RPMI7951 (cell line): ENCODE data around the gene FAM81B. TPM values are rescaled to one million over a fixed set of nuclear protein-coding genes. Genes with fewer than 3 reads are reported as not detected.
"Not testable (repeated sequence)": the region's sequence is repeated elsewhere in the genome, so short reads cannot be mapped to it uniquely, and the experiment has no call there.

ENCODE experiments used
- DNase-seq: peaks from one replicate; pipeline ENCODE4 v3.0.0-alpha.2; 2012; ENCODE audit warnings: low read depth
- total RNA-seq: library from RNA; depleted of rRNA; stranded (reverse); fragments of >200 nt; shearing (Covaris generic); gene quantifications from 2 replicates; pipeline ENCODE4 v1.2.3, GENCODE V29; 2014; rRNA removed

The FAM81B gene, protein sequence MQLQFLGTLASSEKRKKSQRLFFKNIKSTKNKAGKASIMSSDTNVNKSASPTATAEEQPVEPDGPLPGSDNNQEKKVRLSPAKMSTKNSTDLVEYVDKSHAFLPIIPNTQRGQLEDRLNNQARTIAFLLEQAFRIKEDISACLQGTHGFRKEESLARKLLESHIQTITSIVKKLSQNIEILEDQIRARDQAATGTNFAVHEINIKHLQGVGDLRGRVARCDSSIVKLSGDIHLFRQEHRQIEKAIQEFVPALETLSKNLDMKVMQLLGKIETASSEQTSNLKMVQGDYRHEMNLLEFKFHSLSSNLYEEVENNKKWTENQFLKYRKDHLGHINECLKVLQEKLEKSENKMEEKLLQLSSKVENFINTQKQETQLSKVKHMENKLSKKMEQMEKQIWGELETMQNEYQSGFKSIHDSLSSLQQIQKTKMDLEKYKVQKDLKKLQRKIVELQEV
- not detected in 2 replicates for total RNA-seq

DNA sequence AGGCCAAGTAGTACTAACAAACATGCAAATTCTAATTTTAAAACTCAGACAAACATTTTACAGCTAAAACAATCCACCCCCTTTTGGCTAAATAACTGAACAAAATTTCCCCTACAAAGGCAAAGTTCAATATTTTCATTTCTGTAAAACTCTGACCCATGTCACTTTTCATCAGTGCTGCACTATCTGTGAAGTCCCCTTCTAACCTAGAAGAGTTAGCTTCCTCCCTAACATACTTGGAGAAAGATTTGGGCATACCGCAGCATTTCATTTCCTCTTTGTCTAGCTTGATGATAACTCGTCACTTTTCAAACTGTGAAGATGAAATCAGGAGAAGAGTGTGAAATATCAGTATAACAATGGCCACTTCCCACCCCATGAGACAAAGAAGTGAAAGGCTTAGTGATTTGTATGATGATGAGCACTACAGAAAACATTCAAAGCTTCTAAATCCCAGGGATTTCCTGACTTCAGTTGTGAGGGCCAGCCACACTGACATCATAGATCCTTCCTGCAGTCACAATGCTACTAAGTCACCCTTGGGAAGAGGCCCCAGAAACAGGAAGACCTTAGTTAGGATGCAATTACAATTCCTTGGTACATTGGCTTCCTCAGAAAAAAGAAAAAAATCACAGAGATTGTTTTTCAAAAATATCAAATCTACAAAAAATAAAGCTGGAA lies at the start of gene FAM81B:
Gene FAM81B (plus strand): TSS at position 555 of the 681 bp plus-strand sequence. CDS start 24 bp downstream, at position 579.
- DNase-seq: no peak

GRCh38 chr5:95341444-95341843 lies 49.7 kb upstream of the FAM81B start:
- DNase-seq: not testable (repeated sequence)

DNA sequence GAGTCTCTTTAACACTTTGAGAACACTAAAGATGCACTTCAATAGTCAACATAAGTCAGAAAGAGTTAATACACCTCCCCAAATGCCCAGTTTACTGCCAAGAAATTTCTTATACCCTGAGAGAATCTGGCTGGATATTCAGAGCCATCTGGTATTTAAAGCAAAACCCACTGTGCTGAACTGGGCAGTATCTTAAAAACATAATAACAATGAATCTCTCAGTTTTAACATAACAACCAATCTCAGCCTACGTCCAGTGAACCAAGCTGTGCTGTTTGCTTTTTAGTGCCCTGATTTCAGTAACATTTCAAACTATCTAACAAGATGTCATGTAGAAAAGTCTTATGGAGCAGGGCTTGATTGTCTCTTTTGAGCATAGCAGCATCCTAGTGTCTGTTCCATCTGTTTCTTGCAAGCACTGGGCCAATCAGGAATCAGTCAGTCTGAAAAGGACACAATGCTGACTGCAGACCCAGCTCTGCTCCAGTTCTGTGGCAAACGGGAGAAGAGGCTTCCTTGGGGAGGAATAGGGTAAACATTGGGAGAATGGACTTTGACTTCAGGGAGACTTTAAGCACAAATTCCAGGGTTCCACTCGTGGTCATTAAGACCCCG lies 43.6 kb upstream of the FAM81B start:
- no peak for DNase-seq

DNA sequence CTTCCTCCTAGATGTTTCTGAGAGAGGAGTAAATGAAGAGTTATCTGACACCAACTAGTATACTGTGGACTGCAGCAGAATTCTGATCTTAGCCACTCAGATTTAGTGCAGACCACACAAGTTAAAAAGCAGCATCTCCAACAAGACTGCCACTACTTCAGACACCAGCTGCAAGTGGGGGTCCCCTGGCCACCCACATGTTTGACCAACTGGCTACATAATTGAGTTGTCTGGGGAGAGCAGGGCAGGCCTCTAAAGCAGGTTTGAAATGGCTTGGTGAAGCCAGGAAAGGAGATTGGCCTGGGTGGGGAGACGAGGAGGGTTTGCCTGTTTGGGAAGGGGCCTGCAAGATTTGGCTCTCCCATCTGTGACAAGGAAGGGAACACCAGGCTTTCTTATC lies 40.5 kb upstream of the FAM81B start:
- no peak for DNase-seq

GRCh38 chr5:95352691-95353090 lies 38.5 kb upstream of the FAM81B start:
- DNase-seq: no peak

- no peak for DNase-seq
Observed at GRCh38 chr5:95358320-95358719, 32.8 kb upstream of the FAM81B start.

GRCh38 chr5:95358848-95359247 lies 32.3 kb upstream of the FAM81B start:
- no peak for DNase-seq

DNA sequence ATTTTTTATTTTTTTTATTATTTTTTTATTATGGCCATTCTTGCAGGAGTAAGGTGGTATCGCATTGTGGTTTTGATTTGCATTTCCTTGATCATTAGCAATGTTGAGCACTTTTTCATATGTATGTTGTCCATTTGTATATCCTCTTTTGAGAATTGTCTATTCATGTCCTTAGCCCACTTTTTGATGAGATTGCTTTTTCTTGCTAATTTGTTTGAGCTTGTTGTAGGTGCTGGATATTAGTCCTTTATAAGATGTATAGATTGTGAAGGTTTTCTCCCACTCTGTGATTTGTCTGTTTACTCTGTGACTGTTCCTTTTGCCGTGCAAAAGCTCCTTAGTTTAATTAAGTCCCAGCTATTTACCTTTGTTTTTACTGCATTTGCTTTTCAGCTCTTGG lies 30.5 kb upstream of the FAM81B start:
- DNase-seq: not testable (repeated sequence)

GRCh38 chr5:95365302-95366095 lies 25.7 kb upstream of the FAM81B start:
- no peak for DNase-seq

- DNase-seq: no peak
Observed at GRCh38 chr5:95369782-95370181, 21.4 kb upstream of the FAM81B start.

- DNase-seq: no peak
Observed at GRCh38 chr5:95374061-95374460, 17.1 kb upstream of the FAM81B start.

GRCh38 chr5:95375591-95375990 lies 15.6 kb upstream of the FAM81B start:
- no peak for DNase-seq

DNA sequence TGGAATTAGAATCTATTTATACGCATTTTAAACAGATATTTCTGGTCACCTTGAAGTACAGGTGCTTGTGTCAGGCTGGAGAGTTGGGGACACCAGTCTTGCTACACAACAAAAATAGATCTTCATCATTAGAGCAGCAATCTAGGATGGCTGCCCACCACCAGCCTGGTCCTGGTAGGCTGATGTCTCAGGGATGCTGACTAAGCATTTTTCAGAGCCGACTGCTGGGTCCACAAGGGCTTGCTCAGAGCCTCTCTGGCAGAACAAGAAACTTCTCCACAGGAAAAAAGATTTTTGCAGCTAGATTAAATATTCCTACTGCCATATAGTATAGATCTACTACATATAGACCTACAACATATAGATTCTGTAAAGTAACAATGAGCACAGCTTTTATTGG lies 12.0 kb upstream of the FAM81B start:
- DNase-seq: no peak

GRCh38 chr5:95380103-95380628 lies 11.0 kb upstream of the FAM81B start:
- DNase-seq: no peak

DNA sequence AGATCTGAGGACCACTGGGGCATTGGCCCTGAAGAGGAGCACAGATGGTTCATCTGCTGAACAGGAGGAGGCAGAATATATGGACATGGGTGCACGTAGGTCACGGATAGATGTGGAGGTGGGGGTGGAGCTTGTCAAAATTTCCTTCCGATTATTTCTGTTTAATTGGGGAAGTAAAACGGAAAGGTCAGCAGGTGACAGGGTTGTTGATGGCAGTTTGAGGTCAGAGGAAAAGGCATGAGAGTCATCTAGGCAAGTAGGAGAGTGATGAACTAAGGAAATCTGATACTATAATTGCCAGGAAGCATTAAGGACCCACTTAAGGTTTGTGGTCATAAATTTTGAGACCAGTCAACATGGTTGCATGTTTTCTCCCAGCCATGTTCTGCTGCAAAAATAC lies 8.4 kb upstream of the FAM81B start:
- peak; percentile 15 for DNase-seq

GRCh38 chr5:95384485-95385213 lies 6.5 kb upstream of the FAM81B start:
- DNase-seq: no peak

DNA sequence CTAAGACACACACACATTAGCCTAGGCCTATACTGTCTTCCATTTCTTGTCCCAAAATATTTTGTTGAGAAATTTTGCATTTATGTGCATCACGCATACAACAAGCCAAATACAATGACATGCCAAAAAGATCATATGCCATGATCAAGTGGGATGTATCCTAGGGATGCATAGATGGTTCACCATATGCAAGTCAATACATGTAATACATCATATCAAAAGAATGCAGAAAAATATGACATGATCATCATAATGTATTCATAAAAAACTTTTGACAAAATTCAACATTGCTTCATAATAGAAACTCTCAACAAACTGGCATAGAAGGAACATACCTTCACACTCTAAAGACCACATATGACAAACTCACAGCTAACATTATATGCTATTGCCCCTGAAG lies 5.8 kb upstream of the FAM81B start:
- DNase-seq: no peak

DNA sequence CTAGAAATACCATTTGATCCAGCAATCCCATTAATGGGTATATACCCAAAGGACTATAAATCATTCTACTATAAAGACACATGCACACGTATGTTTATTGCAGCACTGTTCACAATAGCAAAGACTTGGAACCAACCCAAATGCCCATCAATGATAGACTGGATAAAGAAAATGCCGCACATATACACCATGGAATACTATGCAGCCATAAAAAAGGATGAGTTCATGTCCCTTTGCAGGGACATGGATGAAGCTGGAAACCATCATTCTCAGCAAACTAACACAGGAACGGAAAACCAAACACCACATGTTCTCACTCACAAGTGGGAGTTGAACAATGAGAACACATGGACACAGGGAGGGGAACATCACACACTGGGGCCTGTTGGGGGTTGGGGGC lies 799 bp downstream of the FAM81B start:
- DNase-seq: not testable (repeated sequence)

DNA sequence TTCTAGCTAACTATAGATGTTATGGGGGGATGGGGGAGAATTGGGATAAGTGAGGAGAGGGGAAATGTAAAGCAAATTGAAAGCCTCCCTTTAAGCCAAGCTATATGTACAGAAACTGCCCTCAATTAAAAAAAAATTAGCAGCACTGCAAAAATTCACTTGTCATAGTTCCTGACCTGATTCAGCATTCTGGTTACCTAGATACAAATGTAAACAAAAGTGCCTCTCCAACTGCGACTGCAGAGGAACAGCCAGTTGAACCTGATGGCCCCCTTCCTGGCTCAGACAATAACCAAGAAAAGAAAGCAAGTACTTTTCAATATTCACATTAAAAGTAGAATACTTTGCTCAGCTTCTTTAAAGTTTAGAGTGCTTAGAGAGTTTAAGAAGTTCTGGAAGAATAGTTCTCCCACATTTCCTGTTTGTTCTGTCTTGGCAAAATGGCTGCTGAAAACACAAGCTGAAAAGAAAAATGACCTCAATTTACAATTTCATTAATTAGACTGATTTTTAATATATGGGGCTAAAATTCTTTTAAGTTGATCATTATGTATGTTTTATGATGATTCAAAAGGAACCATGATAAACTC lies 1.5 kb downstream of the FAM81B start:
- DNase-seq: peak; percentile 33

DNA sequence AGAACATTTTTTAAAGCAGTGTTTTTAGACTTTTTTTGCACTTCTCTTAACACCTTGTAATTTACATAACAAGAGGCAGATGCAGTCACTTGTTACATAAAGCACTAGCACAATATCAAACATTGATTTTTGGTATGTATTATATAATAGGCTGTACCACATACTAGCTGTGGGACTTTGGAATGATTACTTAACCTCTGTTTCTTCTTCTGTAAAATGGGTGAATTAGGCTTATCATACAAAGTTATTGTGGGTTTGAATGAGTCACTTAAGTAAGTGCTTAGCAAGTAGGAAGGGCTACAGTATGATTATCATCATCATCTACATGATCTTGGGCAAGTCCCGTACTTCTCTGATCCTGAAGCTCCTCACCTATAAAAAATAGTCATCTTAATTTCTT lies 2.1 kb downstream of the FAM81B start:
- no peak for DNase-seq
